GM19468 (cell line): ENCODE results near the gene VIPR1.

Experiments used
- ATAC-seq: cut with Tn5 transposase; IDR thresholded peaks from one replicate; pipeline ENCODE4 v1.9.1; 2021; ENCODE audit warnings: mild to moderate bottlenecking, moderate library complexity, moderate number of reproducible peaks; ENCODE audit not compliant: unreplicated experiment; ENCODE audit errors: extremely low read depth

Gene VIPR1

DNA sequence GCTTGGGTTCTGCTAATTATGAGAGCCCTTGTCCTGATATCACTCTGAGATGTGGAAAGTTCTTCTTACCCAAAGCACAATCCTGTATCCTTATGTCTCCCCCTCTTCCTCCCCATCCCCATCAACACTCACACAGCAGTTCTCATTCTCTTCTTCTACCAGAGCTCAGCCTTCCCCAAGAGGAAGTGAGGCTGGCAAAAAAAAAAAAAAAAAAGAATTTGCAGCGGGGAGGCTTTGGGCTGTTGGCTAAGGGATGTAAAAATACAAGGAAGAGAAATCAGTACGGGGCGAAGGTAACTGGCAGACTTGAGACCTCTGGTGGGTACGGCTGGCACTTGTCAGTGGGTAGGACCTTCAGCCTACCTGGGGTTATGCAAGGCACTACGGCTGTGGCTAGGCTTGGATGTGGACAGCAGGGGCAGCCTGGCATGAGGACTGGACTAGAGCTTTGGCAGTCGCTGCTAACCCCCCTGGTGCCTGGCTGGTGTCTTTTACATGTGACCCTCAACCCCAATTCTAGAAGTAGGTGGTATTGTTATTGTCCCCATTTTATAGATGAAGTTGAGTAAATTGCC is 5.4 kb downstream of the VIPR1 start:
- ATAC-seq: no peak

DNA sequence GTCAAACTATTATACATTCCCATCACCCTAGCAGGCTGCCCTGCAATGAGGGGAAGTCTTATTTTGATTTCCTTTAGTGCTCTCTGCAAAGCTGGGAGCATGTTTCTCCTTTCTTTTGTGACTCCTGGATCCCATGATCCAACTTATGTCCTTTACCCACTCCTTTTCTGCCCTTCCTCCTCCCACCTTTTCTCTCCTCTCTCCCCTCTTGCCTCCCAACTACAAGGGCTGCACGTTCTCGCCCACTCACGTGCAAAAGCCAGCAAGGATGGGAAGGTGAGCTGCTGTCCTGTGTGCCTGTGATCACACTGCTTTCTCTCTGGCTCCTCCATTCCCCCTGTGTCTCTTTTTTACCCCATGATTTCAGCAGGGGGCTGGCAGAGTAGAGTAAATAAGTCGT is 6.1 kb downstream of the VIPR1 start:
- no peak for ATAC-seq

DNA sequence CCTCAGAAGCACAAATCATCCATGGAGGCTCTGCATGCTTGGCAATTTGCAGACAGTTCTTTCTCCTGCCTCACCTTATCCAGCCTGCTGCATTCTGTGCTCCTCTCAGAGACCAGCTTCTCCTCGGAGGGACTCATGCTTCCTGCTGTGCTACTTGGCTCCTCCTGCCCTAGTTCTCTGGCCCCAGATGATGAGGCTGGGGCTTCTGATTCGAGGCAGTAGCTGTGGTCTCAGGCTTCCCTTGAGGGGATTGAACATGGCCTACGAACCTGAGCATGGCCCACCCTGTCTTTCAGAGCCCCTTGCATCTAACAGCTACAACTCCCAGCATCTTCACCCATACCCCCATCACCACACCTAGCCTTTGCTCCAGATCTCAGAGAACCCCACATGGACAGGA is 6.7 kb downstream of the VIPR1 start:
- no peak for ATAC-seq

DNA sequence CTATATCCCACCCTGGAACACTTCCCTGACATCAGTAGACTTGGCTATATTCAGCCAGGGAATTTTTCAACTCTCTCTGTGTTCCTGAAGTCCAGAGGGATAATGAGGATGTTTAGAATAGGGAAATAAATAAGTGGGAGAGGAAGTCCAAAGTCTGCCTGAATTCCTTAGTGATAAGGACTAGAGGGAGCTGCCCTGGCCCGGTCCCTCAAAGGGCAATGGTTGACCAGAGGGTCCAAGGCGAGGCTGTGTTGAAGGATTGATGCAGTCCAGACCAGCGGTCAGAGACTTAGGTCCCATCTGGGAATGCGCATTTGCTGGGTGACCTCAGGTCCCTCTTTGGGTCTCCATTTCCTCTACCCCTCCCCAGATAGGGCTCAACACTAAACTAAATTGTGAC is 7.9 kb downstream of the VIPR1 start:
- ATAC-seq: no peak

DNA sequence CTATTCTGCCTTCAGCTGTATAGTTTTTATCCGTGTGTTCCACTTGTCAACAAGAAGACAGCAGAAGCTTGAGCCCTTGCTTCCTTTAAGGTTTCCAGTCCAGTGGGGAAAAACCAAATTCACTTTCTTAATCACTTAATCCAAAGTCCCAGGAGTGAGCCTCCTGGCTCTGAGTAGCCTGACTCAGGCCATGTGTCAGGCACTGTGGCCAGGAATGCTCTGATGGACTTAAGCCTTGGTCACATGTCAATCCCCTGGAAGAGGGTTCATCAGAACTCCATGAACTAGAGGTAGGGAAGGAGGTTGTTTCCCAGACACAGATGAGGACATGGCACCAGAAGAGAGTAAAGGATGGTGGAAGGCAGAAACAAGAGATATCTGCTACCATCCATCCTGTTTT is 8.8 kb downstream of the VIPR1 start:
- no peak for ATAC-seq

DNA sequence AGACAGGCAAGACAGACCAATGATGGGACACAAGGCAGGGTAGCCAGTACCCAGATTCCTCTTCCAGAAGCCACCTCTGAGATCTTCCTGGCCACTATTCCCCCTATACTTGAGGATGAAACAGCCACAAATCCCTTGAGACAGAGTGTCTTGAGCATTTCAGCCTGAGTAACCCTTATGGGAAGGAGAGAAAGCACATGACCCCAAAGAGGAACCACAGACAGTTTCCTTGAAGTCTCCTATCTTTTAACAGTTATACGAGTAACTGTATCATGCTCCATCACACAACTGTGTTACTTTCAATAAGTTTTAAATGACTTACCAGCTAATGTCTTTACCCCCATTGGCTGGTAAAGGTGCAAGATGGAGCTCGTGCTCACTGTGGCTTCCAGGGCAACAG is 9.3 kb downstream of the VIPR1 start:
- no peak for ATAC-seq

DNA sequence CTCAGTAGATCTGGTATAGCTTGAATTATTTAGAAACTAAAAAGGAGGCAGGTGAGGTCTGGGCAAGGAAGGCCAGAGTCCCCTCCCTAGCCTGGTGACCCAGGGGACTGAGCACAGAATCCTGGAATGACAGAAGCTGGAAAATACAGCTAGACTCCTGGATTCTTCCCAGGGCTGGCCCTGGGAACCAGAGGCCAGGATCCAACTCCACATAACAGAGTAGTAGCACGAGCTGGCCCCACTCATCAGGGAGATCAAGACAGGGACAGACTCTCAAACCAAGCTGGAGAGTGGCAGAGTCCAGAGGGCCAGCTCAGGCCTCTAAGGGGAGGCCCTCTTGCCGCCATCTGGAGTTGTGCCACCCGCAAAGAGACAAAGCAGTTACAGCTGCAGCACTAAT is 10.7 kb downstream of the VIPR1 start:
- ATAC-seq: no peak

DNA sequence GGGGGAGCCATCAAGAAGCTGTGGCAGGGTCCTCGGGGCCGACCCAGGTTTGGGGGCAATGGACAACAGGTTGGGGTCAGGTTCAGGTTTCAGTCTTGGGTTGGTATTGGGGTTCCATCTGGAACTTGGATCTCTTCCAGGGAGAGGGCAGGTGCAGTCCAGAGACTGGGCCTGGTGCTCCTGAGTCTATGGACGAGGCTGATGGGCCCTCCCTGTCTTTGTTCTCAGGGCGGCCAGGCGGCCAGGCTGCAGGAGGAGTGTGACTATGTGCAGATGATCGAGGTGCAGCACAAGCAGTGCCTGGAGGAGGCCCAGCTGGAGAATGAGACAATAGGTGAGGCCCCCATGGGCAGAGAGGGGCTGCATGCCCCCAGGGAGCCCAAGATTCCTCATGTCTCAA is 11.1 kb downstream of the VIPR1 start:
- ATAC-seq: no peak

DNA sequence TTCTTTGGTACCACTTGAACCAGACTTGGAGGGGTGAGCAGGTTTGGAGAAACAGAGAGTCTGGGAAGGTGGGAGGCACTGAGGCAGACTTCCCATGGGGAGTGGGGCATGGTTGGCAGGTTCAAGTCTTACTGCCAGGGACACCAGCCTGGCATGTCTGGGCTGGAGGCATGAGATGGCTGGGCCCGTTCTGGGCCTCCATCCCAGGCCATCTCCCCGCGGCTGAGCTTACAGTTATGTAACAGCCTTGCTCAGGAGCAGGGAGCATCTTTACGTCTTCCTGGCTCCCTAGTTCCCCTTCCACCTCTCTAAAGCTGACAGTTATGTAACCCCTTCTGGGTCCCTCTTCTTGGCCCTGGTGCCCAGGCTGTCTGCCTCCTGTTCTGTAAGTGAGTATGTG is 12.4 kb downstream of the VIPR1 start:
- ATAC-seq: no peak

DNA sequence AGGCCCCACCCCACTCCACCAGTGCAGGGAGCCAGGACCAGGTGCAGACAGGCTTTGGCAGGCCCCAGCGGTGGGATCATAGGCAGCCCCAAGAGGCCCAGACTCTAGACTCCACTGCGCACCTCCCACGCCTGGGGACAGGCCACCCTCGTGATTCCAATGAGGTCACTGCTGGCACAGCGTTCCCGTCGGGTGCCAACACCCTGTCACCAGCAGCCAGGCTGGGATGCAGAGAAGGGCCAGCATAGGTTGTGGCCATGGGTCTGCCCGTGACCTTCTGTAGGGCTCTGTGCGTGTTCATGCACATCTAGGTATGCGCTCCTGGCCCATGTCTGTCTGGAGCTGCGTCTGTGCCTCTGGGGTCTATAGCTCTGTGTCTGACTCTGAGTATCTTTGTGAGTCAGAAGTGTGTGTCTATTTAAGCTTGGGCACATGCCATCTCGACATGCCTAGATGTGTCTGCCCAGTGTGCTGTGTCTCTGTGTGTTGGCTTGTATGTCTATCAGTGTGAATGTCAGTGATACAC is 13.0 kb downstream of the VIPR1 start:
- ATAC-seq: no peak

DNA sequence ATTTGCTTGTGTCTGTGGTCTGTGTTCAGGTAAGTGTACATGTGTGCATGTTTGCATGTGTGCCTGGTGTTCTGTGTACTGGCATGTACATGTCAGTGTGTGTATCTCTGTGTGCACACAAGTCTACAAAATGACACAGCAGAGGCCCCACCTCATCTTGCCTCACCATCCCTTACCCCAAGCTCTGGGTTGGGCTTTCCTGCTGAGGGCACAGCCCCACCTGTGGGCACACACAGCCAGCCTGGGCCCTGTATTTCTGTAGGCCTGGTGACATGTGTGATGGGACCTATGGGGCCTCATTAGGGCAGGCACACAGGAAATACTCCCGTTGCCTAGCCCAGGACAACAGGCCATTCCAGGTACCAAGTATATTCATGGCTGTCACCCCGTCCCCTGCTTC is 13.5 kb downstream of the VIPR1 start:
- ATAC-seq: no peak

DNA sequence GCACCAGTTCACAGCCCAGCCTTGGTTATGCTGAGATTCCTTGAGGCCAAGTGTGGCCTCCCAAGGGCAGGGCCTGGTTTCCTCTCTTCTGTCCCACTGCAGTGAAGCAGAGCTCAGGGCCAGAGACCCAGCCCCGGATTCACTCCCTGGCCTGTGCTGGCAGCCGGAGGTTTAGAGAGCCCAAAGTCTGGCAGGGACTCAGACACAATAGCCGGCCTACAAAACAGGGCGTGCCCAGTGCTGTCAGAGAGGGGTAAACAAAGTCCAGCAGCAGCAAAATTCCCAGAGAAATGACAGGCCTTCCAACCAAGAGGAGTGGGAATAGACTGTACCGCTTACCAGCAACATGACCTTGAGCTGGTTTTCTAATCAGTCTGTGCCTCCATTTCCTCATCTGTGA is 14.0 kb downstream of the VIPR1 start:
- no peak for ATAC-seq

DNA sequence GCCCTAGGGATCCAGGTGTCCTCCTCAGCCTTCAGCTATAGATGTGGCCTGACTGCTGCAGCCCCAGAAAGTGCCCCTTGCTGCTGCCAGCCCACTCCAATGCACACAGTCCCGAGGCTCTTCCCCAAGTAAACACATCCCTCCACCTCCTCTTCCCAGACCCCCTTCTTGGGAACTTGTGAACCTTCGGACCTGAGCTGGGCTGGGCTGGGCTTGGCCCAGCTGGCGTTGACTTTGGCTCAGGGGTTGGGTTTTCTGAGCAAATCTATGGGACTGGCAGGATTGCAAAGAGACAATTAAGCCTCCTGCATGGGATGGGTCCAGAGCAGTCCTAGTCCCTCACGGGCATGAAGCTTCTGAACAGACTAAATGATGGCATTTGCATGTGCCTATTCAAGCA is 14.7 kb downstream of the VIPR1 start:
- no peak for ATAC-seq

DNA sequence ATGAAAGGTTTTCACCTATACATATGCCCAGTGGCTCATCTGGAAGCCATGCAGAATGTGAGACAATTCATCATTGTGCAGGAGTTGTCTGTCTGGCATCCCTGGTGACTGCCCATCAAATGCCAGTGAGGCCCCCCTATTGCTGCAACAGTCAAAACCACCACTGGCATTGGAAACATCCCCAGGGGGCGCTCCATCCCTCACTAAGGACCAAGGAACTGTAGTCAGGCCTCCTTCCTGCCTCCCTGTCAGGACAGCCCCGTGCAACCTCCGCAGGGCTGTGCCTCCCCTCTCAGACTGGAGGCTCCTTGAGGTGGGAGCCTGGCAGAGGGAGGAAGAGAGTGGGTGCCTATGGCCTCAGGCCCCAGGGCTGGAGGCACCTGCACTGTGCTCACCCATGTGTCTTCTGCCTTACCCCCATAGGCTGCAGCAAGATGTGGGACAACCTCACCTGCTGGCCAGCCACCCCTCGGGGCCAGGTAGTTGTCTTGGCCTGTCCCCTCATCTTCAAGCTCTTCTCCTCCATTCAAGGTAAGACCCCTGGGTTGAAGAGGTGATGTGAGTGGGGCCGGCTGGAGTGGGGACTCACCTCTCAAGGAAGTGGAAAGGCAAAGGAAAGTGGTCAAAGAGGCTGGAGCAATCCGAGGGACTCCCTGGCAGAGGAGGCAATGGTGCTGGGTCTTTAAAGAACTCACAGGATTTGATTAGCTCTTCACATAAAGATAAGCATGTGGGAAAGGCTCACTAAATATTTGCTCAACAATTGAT is 16.5 kb downstream of the VIPR1 start:
- ATAC-seq: no peak

DNA sequence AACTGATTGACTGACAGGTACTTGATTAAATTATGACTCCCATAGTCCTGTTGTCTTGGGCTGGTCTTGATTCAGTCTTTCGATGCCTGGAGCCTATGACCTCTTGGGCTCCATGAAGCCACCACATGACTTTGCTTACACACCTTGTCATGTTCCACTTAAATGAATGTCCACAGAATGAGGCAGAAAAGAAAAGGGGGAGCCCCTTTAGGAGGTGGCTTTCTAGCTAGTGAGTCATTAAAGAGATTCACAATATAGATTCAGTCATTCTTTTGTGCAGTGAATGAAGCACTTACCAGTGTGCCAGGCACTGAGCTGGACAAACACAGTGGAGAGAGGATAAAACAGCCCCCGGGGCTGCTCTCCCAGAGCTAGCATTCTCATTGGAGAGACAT is 17.1 kb downstream of the VIPR1 start:
- no peak for ATAC-seq

DNA sequence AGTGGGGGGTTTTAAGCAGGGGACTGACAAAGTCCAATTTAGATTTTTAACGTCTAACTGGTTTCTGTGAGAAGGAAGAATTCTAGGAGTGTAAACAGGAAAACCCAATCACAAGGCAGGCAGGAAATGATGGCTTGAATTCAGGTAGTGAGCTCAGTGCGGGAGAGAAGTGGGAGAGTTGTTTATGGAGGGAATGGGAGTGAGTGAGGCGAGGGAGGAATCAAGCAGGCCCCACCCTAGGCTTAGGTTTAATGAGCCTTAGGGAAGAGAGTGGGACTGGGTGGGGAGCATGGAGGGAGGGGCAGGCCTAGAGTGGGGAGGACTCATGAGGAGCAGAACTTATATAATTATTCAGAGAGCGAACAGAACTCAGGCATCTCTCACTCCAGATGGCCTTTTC is 17.9 kb downstream of the VIPR1 start:
- ATAC-seq: no peak

DNA sequence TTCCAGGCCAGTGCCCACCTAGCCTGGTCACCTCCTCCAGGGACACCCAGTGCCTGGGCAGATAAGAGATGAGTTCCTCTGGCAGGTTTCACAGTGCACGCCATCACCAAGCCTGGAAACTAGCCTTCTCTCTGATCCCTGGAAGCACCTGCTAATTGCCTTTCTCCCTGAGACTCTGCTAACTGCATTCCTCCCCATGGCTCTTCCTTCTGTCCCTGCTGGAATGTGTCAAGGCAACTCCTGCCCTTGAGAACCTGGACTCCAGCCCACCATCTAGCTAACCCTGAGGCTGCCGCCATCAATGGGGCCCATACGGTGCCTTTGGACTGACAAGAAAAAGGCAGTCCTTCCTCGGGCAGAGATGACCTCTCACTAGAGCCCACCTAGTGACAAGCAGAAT is 18.5 kb downstream of the VIPR1 start:
- ATAC-seq: no peak

DNA sequence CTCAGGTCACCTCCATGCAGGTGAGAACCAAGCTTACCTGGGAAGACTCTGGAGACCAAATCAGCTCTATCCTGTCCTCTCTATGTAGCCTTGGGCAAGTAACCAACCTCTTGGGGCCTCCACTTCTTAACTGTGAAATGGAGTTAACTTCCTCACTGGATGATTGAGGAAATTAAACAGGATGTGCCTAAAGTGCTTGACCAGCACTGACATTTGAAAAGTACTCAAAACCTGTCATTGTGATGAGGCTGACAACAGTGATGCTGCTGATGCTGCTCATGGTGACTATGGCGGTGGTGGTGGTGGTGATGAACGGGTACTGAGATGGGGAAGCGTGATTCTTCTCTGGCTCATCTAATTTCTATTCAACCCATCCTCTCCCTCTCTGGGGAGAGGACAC is 22.3 kb downstream of the VIPR1 start:
- no peak for ATAC-seq

DNA sequence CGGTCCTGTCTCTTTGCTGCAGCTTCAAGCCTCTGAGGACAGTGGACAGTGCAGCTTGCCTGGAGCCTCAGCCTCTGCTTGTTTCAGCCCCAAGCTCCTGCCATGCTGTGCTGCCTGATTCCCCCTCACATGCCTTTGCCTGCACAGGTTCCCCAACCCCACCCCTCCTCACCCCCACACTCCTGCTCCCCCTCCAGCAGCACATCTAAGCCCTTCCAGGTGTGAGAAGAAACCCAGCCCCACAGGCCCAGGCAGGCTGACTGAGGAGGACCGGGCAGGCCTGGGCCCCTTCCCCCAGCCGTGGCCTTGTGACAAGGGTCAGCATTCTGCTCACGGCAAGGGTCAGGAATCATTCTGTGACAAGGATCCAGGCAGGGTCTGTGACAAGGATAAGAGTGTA is 22.8 kb downstream of the VIPR1 start:
- ATAC-seq: no peak

DNA sequence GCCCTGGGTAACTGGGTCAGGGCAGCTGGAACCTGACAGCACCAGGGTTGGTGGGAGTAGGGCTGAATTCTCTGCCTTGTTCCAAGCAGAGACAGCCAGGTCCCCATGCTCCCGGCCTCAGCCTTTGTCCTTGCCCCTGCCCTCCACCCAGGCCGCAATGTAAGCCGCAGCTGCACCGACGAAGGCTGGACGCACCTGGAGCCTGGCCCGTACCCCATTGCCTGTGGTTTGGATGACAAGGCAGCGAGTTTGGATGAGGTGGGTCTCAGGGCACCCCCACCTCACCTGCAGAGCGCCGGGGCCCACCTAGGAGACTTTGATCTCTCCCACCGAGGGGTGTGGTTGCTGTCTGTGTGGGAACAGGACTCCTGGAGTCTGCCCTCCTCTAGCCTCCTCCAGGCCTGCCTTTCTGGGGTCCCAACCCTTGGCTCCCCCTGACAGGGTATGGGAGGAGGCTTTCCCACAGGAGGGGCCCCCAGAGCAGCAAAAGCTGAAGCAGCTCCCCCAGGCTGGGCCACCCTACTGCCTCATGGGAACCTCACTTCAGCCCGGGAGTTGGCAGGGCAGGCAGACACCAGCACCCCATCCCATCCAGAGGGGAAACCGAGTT is 23.4 kb downstream of the VIPR1 start:
- no peak for ATAC-seq

DNA sequence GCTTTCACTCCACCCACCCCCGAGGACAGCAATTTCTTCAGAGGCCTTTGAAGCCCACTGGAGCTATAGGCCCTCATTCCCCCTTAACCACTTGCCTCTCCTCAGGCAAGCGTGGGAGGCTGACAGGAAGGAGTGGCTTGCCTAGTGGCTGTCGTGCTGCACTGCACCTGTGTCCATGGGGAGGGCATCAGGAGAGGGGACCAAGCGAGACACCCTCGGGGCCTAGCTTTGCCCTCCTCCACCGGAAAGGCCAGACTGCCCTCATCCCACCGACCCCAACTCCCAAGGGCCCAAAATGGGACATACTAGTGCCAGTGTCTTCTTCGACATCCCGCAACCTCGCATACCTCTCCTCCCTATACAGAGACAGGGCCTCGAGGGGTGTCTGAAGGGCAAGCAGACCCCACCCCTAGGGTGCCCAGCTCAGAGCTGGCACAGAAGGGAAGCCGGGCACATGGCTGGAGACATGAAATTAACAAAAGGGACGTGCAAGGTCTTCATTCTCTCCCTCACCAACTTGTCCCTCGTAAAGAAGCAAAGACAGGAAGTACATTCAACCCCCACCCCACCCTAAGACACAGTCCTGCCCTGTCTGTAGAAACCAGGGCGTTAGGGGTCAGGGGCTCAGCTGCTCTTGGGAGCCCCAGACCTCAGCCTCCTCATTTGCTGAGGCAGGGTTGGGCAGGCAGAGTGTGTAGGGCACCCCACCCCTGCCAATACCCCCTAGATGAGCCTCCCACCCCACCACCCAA is 24.3 kb downstream of the VIPR1 start:
- no peak for ATAC-seq
